Measurements from ENCODE around the gene KDM7A.

GRCh38 chr7:140126435-140127034, 50.2 kb downstream of the KDM7A start:
- TF ChIP-seq, protein P1, sequence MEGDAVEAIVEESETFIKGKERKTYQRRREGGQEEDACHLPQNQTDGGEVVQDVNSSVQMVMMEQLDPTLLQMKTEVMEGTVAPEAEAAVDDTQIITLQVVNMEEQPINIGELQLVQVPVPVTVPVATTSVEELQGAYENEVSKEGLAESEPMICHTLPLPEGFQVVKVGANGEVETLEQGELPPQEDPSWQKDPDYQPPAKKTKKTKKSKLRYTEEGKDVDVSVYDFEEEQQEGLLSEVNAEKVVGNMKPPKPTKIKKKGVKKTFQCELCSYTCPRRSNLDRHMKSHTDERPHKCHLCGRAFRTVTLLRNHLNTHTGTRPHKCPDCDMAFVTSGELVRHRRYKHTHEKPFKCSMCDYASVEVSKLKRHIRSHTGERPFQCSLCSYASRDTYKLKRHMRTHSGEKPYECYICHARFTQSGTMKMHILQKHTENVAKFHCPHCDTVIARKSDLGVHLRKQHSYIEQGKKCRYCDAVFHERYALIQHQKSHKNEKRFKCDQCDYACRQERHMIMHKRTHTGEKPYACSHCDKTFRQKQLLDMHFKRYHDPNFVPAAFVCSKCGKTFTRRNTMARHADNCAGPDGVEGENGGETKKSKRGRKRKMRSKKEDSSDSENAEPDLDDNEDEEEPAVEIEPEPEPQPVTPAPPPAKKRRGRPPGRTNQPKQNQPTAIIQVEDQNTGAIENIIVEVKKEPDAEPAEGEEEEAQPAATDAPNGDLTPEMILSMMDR (conservative IDR thresholded peaks at IDR 0.05): no peak
- no peak for TF ChIP-seq EZH2 (IDR thresholded peaks at IDR 0.05; ENCODE audit: low read depth)

Measured in PC-9 (cell line).